GM19324 (cell line): ENCODE measurements around the gene ERC1.
"Not testable (repeated sequence)": the region's sequence is repeated elsewhere in the genome, so short reads cannot be mapped to it uniquely, and the experiment has no call there.

Experiments
- ATAC-seq: cut with Tn5 transposase; IDR thresholded peaks from one replicate; pipeline ENCODE4 v1.9.1; 2021; ENCODE audit warnings: mild to moderate bottlenecking, moderate library complexity; ENCODE audit not compliant: unreplicated experiment, low FRiP score

The ERC1 gene

DNA sequence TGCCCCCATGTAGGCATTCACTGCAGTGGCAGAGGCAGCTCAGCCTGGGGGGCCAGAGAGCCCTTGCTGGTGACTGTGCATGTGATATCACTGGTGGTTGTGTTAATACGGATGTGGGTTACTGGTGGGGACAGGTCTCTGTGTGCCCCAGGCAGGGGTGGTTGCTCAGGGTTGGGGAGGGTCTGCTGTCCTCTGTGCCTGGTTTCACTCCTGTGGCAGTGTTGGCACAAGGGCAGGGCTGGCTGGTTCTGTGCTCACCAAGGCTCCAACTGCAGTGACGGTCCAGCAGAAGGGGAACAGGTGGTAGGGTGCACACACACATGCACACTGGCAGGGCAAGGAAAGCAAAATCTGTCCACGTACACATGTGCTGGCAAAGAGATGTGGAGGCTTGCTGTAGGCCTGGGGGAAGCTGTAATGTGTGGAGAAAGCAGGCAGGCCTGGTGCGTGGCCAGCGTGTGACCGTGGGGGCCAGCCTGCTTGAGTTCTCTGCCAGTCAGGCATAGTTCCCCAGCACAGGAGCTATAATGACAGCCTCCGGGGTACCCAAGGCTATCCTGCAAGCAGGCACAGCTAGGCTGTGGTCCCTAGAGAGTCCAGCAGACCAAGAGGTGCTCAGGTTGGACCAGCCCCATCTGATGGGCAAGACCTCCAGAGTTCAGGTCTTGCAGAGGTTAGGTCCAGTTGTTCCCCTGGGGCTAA lies 348.7 kb downstream of the ERC1 start:
- ATAC-seq, result no peak

DNA sequence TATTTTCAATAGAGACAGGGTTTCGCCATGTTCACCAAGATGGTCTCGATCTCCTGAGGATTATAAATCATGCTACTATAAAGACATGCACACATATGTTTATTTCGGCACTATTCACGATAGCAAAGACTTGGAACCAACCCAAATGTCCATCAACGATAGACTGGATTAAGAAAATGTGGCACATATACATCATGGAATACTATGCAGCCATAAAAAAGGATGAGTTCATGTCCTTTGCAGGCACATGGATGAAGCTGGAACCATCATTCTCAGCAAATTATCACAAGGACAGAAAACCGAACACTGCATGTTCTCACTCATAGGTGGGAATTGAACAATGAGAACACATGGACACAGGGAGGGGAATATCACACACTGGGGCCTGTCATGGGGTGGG lies 350.2 kb downstream of the ERC1 start:
- ATAC-seq, result not testable (repeated sequence)

DNA sequence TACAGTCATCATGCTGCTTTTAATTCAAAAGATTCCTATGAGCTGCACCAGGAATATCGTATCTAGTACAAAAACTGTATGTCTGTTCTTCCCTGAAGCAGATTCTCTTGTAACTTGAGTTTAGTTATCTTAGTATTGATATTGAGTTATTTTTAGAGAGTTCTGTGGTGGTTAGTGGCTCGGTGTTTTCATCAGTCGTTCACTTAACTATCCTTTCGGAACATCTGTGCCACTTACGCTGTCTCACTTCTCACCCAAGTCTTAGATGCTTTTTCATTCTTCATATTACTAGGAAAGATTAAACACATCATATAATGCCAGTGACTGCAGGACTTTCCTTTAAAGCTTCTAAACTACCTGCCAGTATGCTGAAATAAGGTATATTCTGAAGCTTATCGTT lies 352.4 kb downstream of the ERC1 start:
- ATAC-seq, result no peak

DNA sequence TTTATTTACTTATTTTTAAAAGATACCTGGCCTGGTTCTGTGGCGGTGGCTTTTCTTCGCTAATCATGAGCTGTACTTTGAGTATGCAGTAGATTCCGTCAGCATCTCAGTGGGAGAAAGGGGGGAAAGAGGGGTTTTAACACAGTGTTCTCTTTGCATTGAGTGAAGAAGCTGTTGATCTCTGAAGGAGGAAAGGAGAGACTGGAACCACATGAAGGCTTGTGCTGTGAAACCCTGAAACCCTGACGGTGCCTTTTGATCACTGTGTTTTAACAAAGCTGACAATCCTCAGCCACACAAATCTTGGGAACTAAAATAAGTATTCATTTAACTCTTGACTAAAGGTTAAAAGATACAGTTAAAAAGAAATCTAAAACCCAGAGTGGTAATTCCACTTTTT lies 353.2 kb downstream of the ERC1 start:
- no peak for ATAC-seq

DNA sequence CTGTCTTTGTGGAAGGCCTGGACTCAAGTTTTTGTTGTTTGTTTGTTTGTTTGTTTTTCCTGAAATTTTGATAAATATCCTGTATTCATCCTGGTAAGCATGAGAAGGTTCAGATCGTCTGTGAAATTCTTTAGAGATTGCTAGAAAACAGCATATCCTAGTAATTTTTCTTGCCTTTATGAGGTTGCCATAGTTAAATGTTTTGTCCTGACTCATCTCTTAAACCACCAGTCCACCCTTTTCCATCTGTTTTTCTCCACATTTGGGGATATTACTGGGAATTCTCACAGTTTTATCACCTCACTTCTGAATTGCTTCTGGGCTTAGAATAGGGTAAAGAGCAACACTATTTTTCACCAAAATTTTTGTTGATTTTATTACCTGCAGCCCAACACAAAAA lies 355.1 kb downstream of the ERC1 start:
- no peak for ATAC-seq

DNA sequence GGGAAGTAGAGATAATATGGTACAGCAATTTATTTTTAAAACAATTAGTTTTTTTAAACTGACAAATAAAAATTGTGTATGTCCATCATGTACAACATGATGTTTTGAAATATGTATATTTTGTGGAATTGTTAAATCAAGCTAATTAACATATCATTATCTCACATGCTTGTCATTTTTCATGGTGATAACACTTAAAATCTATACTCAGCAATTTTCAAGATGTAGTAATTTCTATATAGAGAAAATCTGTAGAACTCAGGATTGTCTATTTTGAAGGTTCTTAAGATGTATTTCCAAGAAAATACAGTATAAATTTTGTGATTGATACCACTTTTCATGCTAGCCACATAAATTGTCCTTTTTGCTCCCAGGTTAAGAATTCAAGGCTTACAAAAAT lies 356.3 kb downstream of the ERC1 start:
- ATAC-seq, result no peak

DNA sequence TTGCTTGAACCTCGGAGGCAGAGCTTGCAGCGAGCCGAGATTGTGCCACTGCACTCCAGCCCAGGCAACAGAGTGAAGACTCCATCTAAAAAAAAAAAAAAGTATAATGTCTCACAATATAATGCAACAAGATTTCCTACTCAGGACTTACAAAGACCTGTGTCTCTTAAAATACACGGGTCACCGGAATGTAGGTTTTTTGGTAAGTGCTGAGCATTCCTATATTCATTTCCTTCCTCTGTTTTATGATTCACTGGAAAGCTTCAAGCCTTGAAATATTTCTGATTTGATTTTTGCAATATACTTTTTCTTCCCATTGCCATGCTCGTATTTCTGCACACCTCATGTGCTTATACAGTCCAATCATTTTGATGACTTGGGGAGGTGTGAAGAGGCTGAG lies 357.6 kb downstream of the ERC1 start:
- ATAC-seq, result no peak

DNA sequence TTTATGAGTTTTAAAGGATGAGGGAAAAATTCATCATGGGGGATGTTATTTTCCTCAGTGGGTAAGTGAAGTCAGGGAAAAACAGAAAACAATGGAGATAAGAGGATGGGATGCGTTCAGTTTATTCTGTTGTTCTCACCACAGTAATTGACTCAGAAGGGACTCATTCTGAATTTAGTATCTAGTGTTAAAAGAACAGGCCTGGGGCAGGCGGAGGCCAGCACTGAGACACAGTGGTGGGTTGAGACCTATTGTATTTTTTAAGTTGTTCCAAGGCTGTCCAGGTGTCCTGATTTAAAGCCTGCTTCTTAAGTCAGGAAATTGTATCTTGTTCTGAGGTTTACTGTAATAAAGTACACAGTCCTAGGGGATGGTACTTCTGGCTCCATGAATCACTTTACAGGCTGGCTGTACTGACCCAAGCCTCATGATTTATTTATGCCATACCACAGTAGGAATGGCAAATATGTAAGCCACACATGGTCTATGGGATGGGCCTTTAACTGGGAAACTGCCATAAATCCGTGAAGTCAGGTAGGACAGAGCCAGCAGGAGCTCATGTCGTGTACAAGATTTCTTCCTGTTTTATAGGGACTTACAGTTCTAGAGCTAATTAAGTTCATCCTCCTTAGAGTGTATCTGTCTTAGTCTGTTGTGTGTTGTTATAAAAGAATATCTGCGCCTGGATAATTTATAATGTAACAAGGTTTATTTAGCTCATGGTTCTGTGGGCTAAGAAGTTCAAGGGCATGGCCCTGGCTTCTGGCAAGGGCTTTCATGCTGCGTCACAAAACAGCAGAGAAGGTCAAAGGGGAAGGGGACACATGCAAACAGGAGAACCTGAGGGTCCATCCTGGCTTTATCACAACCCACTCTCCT lies 359.3 kb downstream of the ERC1 start:
- no peak for ATAC-seq

DNA sequence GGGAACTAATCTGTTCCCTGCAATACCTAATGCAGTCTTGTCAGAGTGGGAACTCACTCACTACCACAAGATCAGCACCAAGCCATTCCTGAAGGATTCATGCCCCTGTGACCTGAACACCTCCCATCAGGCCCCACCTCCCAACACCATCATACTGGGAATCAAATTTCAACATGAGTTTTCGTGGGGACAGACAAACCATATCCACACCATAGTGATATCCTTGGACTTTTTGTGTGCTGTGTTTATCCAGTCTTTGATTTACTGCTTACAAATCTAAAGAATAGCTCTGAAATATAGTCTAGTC lies 359.9 kb downstream of the ERC1 start:
- no peak for ATAC-seq

DNA sequence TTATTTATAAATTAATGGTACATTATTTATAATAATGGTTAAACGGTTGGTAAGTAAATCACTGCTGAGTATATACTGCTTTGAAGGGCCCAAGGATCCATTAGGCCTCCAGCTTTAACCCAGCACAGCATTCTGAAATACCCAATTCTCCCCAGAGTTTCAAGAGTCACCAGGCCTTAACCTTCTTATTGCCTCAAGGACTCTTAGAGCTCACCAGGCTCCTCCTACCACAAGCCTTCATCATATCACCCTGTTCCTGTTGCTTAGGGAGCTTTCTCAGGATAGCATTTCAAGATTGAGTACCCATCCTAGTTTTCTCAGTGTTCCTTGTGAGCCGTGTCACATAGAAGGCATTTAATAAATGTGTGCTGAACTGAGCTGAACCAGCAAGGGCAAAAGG lies 360.9 kb downstream of the ERC1 start:
- no peak for ATAC-seq

DNA sequence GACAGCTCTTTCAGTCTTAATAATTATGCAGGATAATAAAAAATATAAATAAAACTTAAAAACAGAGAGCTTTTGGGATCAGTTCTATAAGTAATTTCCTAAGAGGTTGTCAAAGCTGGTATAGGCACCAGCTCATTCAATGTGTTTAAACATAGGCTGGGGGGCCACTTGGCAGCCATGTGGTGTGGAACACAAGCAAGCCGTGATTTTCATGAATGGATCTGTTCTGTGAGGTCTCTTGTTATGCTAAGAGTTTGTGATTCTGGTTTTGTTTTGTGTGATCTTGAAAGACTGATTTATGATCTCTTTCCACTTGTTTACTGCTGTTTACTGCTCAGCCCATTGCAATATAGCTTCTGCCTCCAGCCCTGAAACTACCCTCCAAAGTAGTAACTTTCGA lies 362.4 kb downstream of the ERC1 start:
- ATAC-seq, result no peak

DNA sequence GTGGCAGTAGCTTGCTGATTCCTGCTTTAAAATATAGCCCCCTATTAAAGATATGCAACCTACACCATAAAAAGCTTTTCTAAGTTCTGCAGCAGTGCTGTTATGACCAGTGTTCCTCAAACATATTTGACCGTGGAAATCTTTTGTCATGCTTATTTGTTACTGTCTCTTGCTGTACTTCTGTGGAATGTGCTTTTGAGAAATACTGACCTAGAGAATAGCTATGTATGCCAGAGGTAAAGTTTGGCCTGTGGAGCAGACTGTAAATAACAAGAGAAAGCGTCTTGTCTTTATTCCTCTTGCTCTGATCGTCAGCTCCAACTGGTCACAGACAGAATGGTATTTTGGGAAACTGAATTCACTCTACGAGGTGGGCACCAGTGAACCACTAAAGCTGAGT lies 364.4 kb downstream of the ERC1 start:
- no peak for ATAC-seq

DNA sequence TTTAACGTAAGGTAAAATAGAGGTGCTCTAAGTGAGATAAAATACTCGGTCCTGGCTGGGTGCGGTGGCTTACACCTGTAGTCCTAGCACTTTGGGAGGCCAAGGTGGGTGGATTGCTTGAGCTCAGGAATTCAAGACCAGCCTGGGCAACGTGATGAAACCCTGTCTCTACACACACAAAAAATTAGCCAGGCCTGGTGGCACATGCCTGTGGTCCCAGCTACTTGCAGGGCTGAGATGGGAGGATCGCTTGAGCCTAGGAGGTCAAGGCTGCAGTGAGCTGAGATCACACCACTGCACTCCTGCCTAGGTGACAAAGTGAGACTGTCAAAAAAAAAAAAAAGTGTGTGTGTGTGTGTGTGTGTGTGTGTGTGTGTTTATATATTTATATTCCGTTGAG lies 364.8 kb downstream of the ERC1 start:
- not testable (repeated sequence) for ATAC-seq

DNA sequence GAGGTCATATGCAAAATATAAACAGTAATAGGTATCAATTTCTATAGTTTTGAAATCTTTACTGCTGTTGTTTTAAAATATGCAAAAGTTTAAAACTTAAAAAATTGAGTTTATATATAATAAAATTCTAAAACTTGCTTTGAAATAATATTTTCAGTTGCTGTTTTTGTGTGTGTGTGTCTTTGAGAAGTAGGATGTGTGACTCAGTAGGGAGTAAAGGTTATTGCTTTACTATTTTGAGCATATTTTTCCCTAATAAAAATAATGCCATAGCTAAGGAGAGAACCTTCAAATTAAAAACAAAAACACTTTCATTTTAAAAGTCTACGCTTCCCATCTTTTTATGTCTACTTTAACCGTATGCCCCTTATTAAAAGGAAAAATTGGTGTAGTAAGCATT lies 365.3 kb downstream of the ERC1 start:
- no peak for ATAC-seq

DNA sequence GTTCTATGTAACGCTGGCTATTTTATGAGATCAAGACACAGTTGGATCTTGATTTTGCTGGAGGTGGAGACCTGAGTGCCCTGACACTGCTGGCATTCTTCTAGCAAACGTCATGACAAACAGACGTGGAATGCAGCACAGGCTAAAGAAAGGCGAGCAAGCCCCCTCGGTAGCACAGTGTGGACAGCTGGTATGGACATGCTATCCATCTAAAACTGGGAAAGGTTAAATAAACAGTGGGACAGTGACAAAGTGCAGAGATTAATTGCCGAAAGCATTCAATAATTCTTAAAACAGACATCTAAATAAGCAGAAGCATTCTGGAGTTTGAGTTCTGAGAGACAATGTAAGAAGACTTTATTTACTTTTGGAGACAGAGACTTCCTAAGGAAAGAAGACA lies 366.1 kb downstream of the ERC1 start:
- no peak for ATAC-seq

DNA sequence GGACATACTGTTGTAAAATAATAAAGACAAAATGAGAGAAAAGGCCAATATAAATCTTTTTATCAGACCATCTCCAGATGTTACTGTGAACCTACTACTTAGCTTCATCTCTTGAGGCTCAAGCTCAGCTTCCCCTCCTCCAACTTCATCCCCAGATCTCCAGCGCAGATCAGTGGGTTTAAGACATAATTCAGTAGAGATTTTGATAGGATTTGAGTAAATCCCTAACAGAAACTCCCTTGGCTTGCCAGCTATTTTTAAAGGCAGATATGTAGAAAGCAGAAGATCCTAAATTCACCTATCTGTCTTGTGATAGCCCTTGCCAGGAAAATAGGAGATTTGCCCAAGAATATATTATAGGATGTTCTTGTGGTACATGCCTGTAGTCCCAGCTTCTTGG lies 366.7 kb downstream of the ERC1 start:
- no peak for ATAC-seq

DNA sequence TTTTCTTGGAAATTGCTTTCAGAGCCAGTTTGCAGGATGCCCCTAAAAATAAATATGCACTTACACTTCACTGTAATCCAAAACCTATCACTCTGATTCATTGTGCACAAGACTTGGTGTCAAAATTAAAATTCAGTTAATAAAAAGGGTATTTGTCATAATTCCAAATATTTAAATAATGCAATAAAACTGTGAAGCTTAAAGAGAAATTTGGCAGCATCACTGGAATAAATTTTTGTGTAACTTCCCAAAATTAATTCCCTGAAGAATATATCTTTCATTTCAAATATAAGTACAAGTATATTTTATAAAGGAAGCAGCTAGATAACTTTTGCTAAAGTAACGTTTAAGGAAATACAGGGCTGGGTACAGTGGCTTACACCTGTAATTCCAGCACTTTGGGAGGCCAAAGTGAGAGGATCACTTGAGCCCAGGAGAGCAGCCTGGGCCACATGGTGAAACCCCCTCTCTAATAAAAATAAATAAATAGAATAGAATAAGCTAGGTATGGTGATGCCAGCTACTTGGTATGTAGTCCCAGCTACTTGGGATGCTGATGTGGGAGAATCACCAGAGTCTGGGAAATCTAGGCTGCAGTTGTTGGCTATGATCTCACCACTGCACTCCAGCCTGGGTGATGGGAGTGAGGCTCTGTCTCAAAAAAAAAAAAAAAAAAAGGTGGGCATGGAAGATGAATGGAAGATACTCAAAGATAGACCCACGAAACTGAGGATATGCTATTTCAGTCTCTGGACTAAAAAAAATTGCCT lies 369.6 kb downstream of the ERC1 start:
- no peak for ATAC-seq

DNA sequence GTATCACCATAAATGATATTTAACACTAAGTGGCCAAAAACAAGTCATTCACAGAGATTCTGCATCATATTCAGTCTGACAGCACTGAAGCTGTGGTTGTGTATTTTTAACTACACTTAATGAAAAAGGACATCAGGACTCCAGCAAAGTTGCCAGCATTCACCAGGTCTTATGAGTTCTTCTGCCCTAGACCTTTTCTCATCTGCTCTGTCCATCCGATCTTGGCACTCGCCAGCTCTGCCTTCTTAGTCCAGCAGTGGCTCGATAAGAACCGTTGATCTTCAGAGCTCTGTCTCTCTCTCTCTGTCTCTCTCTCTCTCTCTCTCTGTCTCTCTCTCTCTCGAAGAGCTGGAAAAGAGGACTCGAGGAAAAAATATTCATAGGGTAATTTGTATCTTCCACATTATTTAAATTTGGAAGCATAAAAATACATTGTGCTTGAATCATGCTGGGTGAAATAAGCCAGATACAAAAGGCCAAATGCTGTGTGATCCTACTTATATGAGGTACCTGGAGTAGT lies 371.2 kb downstream of the ERC1 start:
- ATAC-seq, result no peak

DNA sequence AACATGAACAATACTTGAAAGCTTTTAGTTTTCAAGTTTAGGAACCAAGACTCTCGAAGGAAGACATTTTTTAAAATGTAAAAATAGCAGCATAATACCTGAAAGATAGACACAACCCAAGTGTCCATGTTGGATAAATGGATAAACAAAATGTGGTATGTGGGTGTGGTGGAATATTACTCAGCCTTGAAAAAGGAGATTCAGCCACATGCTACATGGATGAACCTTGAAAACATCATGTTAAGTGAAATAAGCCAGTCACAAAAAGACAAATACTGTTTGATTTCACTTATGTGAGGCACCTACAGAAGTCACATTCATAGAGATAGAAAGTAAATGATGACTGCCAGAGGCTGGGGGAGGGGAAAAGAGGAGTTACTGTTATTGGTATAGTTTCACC lies 374.7 kb downstream of the ERC1 start:
- no peak for ATAC-seq

DNA sequence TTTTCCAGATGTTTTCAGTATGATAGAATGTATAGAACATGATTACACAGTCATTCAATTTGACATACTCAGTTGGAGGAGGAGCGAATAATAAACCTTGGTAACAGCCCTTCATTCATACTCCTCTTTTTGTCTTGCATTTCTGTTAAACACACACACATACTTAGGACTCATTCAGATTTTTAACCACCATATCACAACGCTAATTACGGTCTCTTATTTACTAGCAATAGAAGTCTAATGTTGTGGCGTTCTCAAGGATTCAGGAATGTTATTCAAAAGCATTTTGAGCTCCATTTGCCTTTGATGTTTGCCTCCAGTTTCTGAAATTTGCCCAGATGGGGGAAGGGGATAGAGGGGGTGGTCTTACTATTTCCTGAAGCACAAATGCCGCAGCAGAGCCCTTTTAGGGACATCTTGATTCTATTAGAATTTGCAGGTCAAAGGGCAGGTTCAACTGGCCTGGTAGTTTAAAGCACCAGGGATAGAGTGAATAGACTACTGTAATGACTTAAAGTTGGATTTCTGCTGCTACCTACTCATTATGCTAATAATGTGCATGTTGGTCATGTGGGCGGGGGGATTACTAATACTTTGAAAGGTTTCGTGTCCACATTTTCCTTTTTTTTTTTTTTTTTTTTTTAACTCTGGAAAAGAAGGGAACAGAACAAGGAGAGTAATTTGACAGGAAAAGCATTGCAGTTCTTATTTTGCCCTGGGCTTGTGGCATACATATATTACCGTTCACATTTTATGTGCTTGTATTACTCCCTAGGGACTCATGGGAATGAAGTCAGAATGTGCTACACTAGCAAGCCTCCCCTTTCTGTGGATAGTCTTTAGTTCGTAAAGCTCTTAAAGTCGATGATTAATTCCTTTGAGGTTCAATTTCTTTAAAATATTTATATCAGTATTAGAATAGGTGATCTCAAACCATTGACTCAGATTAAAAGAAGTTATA lies 376.6 kb downstream of the ERC1 start:
- no peak for ATAC-seq
